T-helper 17 cell (primary cell): ENCODE measurements around the gene MRPS35. TPM values are rescaled to one million over a fixed set of nuclear protein-coding genes. Genes with fewer than 3 reads are reported as not detected.
"Not testable (repeated sequence)": the region's sequence is repeated elsewhere in the genome, so short reads cannot be mapped to it uniquely, and the experiment has no call there.

Experiments used
- ATAC-seq: fragments of 150-1000 bp; cut with Tn5 transposase; 2 replicates; pipeline ENCODE4 v1.10.0; 2021; ENCODE audit warnings: mild to moderate bottlenecking, moderate library complexity
- DNase-seq, 3 donors: peaks; one replicate each; pipeline versions ENCODE4 v3.0.0 to v3.0.0-alpha.2; 2020 to 2021
- H3K9me3 ChIP-seq: one replicate; pipeline ENCODE4 v1.7.0; 2013; ENCODE audit warnings: low read length, mild to moderate bottlenecking; ENCODE audit not compliant: control insufficient read depth, poor library complexity, severe bottlenecking
- H3K27ac Mint-ChIP-seq: one replicate; pipeline ENCODE4 v1.8.0; 2022; ENCODE audit warnings: mild to moderate bottlenecking, moderate library complexity, mixed read lengths
- H3K27me3 Mint-ChIP-seq: one replicate; pipeline ENCODE4 v1.8.0; 2022; ENCODE audit warnings: mixed read lengths
- H3K36me3 Mint-ChIP-seq: one replicate; pipeline ENCODE4 v1.8.0; 2022; ENCODE audit warnings: low read depth, mixed read lengths
- H3K4me1 Mint-ChIP-seq: one replicate; pipeline ENCODE4 v1.8.0; 2022; ENCODE audit warnings: mild to moderate bottlenecking, mixed read lengths
- H3K4me3 Mint-ChIP-seq: one replicate; pipeline ENCODE4 v1.8.0; 2022; ENCODE audit warnings: mild to moderate bottlenecking, moderate library complexity, mixed read lengths
- total RNA-seq, 4 donors: library from RNA in 2 of 4; stranded (reverse) in 2 of 4; gene quantifications; one replicate each; pipeline ENCODE4 v1.2.3 and lab custom pipeline; 2022 to 2026

MRPS35 gene
- total RNA-seq, 2 donors from 2014 or later, result 17.2 to 24.8 TPM

DNA sequence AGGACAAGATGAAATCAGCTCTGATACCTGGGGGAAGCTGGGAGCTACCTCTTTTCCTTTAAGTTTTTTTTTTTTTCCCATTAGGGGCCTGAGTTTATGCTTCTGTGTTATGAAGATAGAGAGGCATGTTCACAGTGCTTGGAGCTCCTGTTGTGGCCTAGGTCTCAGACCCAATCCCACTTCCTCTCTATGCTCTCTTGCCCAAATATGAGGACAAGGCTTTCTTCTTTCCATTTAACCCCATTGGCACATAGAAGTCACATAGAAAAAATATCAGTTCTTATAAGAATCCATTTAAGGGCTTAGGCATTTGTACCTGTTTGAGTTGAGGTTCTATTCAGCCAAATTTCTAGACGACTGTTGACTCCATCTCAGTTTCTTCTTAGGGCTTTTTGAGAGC lies 12.6 kb downstream of the MRPS35 start:
- ATAC-seq (no peak), DNase-seq (no peak)
- Mint-ChIP-seq H3K36me3 (peaks cover 2% of the 10 kb centered on the region), H3K4me1 (peaks cover 7% of the 10 kb centered on the region), H3K27ac (no peak overlapping the region), H3K4me3 (no peak overlapping the region), H3K27me3 (no peaks in the 10 kb centered on the region)
- no peaks in the 10 kb centered on the region for H3K9me3 ChIP-seq

DNA sequence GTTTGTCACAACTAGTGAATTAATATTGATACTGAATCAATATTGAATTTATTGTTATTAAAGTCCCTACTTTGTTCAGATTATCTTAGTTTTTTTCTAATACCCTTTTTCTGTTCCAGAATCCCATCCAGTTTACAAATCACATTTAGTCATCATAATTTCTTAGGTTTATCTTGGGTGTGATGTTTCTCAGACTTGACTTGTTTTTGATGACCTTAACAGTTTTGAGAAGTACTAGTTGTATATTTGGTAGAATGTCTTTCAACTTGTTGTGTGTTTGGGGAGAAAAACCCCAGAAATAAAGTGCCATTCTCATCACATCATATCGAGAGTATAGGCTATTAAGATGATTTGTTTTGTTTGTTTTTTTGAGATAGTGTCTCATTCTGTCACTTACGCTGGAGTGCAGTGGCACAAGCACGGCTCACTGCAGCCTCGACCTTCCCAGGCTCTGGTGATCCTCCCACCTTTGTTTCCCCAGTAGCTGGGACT lies 19.5 kb downstream of the MRPS35 start:
- ATAC-seq (no peak), DNase-seq (no peak)
- H3K9me3 ChIP-seq, result no peaks in the 10 kb centered on the region
- no peaks in the 10 kb centered on the region for H3K27me3 Mint-ChIP-seq
- H3K4me3 Mint-ChIP-seq, result no peak overlapping the region
- peaks cover 4% of the 10 kb centered on the region for H3K36me3 Mint-ChIP-seq
- peak overlapping the region; percentile 43 for H3K27ac Mint-ChIP-seq
- peaks cover 7% of the 10 kb centered on the region for H3K4me1 Mint-ChIP-seq

DNA sequence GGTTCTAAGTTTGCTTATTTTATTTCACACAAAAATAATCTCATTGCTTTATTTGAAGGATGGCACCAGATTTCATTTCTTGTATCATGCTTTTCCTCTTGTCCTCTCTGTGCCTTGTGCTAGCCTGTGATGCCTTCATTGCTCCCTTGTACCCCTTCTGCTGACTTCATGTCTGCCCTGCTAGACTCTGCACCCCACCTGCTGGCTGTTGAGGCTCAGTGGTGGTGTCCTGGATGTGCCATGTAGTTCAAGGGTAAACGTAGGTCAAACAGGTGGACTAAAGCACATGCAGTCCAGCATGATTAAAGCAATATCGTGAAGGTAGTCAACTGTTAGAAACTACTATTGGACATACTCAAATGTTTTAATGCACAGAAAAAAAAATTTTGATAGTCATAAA lies 21.6 kb downstream of the MRPS35 start:
- Mint-ChIP-seq H3K27me3 (no peaks in the 10 kb centered on the region), H3K4me1 (peaks cover 3% of the 10 kb centered on the region), H3K36me3 (peaks cover 6% of the 10 kb centered on the region), H3K4me3 (no peak overlapping the region), H3K27ac (no peak overlapping the region)
- no peak for ATAC-seq
- H3K9me3 ChIP-seq, result no peaks in the 10 kb centered on the region
- no peak for DNase-seq

DNA sequence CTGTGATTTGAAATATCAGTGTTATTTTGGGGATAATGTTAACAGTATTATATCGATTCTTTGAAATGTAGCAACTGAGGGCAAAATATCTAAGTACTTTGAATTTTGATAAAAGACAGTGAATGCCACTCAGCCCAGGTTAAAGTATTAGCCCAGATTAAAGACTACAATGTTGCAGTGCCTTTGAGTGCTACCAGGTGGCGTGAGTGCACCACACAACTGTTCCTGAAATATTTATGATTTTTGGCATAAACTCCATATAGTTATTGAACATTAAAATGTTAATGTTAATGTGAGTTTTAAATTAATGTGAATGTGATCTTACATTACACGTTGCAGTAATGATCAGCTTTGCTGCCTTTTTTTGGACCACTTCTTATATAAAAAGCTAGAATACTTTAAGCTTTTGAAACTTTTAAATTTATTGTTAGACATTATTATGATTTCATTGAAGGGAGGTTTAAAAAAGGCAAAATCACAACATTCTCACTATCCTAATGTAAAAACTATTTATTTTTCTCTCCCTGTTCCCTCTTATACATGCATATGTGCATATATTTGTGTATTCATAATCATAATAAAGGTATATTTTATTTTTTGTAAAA lies 22.5 kb downstream of the MRPS35 start:
- Mint-ChIP-seq H3K27ac (no peak overlapping the region), H3K27me3 (no peaks in the 10 kb centered on the region), H3K36me3 (peaks cover 8% of the 10 kb centered on the region), H3K4me1 (peaks cover 3% of the 10 kb centered on the region), H3K4me3 (no peak overlapping the region)
- no peaks in the 10 kb centered on the region for H3K9me3 ChIP-seq
- DNase-seq, result no peak
- ATAC-seq, result peak; percentile 70

DNA sequence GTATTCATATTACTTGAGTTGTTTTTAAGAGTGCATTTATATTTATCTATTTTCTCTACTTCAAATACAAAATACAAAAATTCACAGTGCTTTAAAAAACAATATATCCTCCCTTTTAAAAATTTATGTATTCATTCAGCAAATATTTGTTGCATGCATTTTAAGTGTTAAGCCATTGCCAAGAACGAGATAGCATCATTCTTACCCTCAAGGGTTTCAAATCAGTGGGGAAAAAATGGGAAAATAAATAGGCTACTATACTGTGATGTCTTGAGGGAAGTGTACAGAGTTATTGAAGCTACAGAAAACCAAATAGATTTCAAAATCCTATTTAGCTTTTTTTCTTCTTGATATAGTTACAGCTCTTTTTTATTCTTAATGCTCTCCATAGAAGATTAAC lies 23.2 kb downstream of the MRPS35 start:
- H3K4me1 Mint-ChIP-seq, result peaks cover 3% of the 10 kb centered on the region
- peaks cover 8% of the 10 kb centered on the region for H3K36me3 Mint-ChIP-seq
- no peak for DNase-seq
- no peaks in the 10 kb centered on the region for H3K27me3 Mint-ChIP-seq
- no peak for ATAC-seq
- no peak overlapping the region for H3K27ac Mint-ChIP-seq
- H3K9me3 ChIP-seq, result no peaks in the 10 kb centered on the region
- no peak overlapping the region for H3K4me3 Mint-ChIP-seq

DNA sequence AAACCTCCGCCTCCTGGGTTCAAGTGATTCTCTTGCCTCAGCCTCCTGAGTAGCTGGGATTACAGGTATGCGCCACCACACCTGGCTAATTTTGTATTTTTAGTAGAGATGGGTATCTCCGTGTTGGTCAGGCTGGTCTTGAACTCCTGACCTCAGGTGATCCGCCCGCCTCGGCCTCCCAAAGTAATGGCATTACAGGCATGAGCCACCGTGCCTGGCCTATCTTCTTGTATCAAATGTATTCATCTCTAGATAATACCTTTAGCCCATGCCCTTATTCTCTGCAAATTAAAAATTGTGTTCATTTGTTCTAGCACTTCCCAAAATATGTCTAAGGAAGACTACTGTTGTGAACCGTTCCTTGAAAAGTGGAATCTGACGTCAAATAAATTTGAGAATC lies 23.7 kb downstream of the MRPS35 start:
- H3K27ac Mint-ChIP-seq, DNase-seq, ATAC-seq, H3K4me3 Mint-ChIP-seq, H3K27me3 Mint-ChIP-seq, H3K36me3 Mint-ChIP-seq, H3K9me3 ChIP-seq, H3K4me1 Mint-ChIP-seq: not testable (repeated sequence)

DNA sequence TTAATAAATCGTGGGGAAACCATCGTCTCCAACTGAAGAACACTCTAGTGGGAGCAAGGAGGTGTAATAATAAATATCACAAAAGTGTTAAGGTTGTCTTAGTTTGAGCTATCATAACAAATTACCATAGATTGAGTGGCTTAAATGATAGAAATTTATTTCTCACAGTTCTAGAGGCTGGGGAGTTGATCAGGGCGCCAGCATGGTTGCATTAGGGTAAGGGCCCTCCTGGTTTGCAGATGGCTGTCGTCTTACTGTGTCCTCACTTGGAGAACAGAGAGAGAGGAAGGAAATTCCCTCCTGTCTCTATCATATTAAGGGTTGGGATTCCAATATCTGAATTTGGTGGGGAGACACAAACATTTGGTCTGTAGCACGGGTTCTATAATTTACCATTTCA lies 33.0 kb downstream of the MRPS35 start:
- H3K27ac Mint-ChIP-seq, result no peak overlapping the region
- no peaks in the 10 kb centered on the region for H3K9me3 ChIP-seq
- peaks cover 9% of the 10 kb centered on the region for H3K4me1 Mint-ChIP-seq
- DNase-seq, result no peak
- H3K4me3 Mint-ChIP-seq, result no peak overlapping the region
- H3K36me3 Mint-ChIP-seq, result no peaks in the 10 kb centered on the region
- H3K27me3 Mint-ChIP-seq, result no peaks in the 10 kb centered on the region
- no peak for ATAC-seq

DNA sequence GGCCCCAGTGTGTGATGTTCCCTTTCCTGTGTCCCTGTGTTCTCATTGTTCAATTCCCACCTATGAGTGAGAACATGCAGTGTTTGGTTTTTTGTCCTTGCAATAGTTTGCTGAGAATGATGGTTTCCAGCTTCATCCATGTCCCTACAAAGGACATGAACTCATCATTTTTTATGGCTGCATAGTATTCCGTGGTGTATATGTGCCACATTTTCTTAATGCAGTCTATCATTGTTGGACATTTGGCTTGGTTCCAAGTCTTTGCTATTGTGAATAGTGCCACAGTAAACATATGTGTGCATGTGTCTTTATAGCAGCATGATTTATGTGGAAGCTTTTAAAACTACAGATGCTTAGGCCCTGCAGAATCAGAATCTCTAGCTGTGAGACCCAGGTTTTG lies 35.1 kb downstream of the MRPS35 start:
- peaks cover 11% of the 10 kb centered on the region for H3K4me1 Mint-ChIP-seq
- not testable (repeated sequence) for ATAC-seq, H3K27me3 Mint-ChIP-seq, DNase-seq, H3K9me3 ChIP-seq, H3K36me3 Mint-ChIP-seq, H3K27ac Mint-ChIP-seq, H3K4me3 Mint-ChIP-seq

DNA sequence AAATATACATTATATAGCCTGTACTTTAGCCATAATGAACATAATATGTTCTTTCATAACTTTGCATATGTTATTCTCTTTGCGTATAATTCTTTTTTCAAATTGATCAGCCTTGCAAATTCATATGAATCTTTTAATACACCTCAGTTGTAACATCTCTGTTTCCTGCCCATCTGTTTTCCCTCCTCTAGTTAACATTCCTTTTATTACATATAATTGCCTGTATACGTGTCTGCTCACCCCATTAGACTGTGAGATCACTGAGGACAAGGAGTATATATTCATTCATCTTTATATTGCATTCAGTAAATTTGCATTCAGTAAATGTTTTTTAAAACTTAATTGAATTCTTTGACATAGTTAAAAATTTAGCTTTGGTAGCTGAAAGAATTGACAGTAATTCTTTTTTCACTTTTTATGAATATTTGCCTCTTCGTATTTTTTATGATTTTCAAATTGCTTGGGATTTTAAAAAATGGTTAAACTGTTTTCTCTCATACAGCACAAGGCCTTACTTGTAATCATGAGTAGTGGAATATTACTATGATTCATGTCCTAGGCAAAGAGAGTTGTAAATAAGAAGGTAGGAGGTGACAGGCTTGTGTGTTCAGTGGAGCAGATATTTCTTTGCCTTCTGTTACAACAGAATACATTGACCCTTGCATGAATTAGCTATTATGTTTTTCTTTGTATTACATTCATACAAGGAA lies 36.6 kb downstream of the MRPS35 start:
- H3K36me3 Mint-ChIP-seq, result no peaks in the 10 kb centered on the region
- no peak for ATAC-seq
- H3K4me3 Mint-ChIP-seq, result no peak overlapping the region
- DNase-seq, result no peak
- H3K27ac Mint-ChIP-seq, result no peak overlapping the region
- H3K4me1 Mint-ChIP-seq, result peaks cover 11% of the 10 kb centered on the region
- no peaks in the 10 kb centered on the region for H3K27me3 Mint-ChIP-seq
- H3K9me3 ChIP-seq, result no peaks in the 10 kb centered on the region

DNA sequence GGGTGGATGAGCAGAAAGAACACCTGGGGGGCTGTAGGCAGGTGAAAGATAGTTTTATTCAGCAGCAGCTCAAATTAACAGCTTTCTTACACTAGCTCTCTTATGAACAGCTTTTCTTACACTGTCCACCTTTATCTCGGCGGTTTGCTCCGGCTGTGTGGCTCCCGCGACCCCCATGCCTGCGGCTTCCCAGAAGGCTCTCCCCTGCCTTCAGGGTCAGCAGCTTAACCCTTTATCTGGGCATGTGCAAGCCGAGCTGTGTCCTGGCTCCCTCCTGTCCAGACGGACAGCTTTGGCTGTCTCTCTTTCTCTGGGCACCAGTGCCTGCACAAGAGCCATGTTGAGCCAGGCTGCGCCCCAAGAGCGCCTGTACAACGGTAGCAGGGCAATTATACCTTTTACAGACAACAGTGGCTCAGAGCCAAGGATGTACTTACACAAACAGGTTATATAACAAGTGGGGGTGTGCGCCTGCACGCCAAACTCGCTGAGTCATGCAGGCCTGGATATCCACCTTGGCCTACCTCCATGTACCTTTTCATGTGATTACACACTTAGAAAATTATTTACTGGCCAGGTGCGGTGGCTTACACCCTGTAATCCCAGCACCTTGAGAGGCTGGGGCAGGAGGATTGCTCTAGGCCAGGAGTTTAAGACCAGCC lies 40.9 kb downstream of the MRPS35 start:
- no peak overlapping the region for H3K27ac Mint-ChIP-seq
- no peaks in the 10 kb centered on the region for H3K9me3 ChIP-seq
- DNase-seq (no peak), ATAC-seq (no peak)
- peaks cover 7% of the 10 kb centered on the region for H3K4me1 Mint-ChIP-seq
- no peaks in the 10 kb centered on the region for H3K27me3 Mint-ChIP-seq
- no peak overlapping the region for H3K4me3 Mint-ChIP-seq
- H3K36me3 Mint-ChIP-seq, result peaks cover 4% of the 10 kb centered on the region

DNA sequence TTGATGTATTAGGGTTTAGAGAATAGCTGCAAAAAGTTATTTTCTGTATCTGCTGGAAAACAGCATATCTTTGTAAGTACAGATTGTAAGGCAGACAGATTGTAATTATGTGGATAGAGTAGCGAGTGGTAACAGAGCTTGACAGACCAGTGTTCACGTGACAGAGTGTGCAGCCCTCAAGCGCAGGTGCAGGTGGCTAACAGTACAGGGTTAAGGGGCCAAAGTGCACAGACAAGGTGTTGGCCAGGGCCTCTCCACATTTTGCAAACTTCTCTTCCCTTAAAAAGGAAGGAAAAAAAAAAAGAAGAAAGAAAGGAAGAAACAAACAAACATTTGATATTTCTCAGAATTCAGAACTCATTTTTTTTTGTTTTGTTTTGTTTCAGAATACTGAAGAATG lies 44.2 kb downstream of the MRPS35 start:
- Mint-ChIP-seq H3K4me1 (no peaks in the 10 kb centered on the region), H3K27me3 (no peaks in the 10 kb centered on the region), H3K4me3 (no peak overlapping the region), H3K36me3 (peaks cover 6% of the 10 kb centered on the region), H3K27ac (no peak overlapping the region)
- no peaks in the 10 kb centered on the region for H3K9me3 ChIP-seq
- ATAC-seq (no peak), DNase-seq (no peak)

DNA sequence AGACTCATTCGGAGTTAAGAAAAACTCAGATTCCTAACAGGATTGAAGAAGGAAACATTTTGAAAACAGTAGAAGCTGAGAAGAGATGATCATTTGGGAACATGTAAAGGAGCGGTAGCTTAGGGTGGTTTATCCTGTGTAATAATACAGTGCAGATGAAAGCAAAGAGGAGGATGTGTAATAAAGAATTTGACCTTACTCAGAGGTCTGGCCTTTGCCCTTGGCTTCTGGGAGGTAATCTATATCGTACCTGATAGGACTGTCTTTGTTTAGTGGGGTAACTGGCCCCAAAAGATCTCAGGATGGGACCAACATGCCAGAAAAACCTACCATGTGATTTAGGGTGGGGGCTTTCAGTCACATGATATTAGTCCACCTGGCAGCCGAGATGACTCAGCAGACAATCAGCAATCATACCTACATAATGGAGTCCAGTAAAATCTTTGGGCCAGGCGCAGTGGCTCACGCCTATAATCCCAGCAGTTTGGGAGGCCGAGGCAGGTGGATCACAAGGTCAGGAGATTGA lies 46.1 kb downstream of the MRPS35 start:
- no peaks in the 10 kb centered on the region for H3K27me3 Mint-ChIP-seq
- no peaks in the 10 kb centered on the region for H3K4me1 Mint-ChIP-seq
- H3K9me3 ChIP-seq, result no peaks in the 10 kb centered on the region
- H3K27ac Mint-ChIP-seq, result peak overlapping the region; percentile 79
- no peak for ATAC-seq
- H3K36me3 Mint-ChIP-seq, result peaks cover 6% of the 10 kb centered on the region
- no peak overlapping the region for H3K4me3 Mint-ChIP-seq
- DNase-seq, result no peak

DNA sequence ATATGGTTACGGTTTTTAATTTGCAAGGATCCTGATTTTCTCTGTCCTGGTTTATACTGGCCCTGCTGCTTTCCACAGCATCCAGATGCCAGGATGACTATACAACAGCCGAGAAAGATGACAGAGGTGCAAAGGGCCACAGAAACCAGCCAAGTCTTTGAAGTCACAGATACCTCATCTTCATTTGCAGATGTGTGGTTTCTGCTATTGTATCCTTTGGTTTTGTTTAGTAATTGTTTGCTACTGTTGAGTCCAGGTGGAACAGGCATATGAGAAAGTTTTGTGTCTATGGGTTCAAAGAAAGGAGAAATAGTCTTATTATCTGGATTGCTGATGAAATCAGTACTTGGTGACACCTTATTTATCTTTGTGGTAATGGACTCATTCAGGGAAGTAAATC lies 52.1 kb downstream of the MRPS35 start:
- no peak for DNase-seq
- Mint-ChIP-seq H3K27me3 (no peaks in the 10 kb centered on the region), H3K36me3 (no peaks in the 10 kb centered on the region), H3K27ac (no peak overlapping the region), H3K4me3 (no peak overlapping the region), H3K4me1 (no peaks in the 10 kb centered on the region)
- no peaks in the 10 kb centered on the region for H3K9me3 ChIP-seq
- no peak for ATAC-seq
